ENCODE results near the gene OAF. TPM values are rescaled to one million over a fixed set of nuclear protein-coding genes. Genes with fewer than 3 reads are reported as not detected.

Gene OAF
- total and polyA plus RNA-seq, 9 of the 15 experiments (the other 6 are each of a cell fraction or from before 2014, with no cell fraction given), result 1.1 to 21.6 (median 7.5) TPM

GRCh38 chr11:120208001-120208441 is 2.8 kb upstream of the OAF start:
- Histone ChIP-seq H3K79me2 (ENCODE audit: control insufficient read depth, insufficient read depth, low read length) (peaks cover 4% of the 10 kb centered on the region; the same call in 1 of the 3 replicates), H3K27ac (ENCODE audit: extremely low read depth, low read depth, low read length) (no peak overlapping the region), H3K36me3 (ENCODE audit: control insufficient read depth, insufficient read depth, low read length) (no peaks in the 10 kb centered on the region), H4K20me1 (replicated peaks; ENCODE audit: control insufficient read depth, insufficient read depth, low read length) (no peaks in the 10 kb centered on the region), H3K27me3 (ENCODE audit: control insufficient read depth in 2 of 2, insufficient read depth in 2 of 2, low read length in 2 of 2) (peaks cover 0 to 11% of the 10 kb centered on the region in 2 experiments; a peak in 2 of 5 replicates), H3K4me2 (ENCODE audit: insufficient read depth, low read length) (no peak overlapping the region; the same call in 1 of the 2 replicates), H3K4me1 (replicated peaks in 1 of 2; ENCODE audit: control insufficient read depth in 2 of 2, insufficient read depth in 2 of 2, low read length in 2 of 2) (peaks cover 10 to 25% of the 10 kb centered on the region in 2 experiments; a peak in 4 of 5 replicates), H3K9me3 (replicated peaks; ENCODE audit: control insufficient read depth, insufficient read depth, low read depth, low read length) (no peaks in the 10 kb centered on the region), H2AFZ (ENCODE audit: low read depth, low read length) (peak overlapping the region; percentile 42; the same call in 1 of the 2 replicates), H3K4me3 (no peak overlapping the region), H3K9ac (ENCODE audit: insufficient read depth in 1 of 2, low read depth in 2 of 2, low read length in 2 of 2) (no peak overlapping the region), H3K9me1 (ENCODE audit: control insufficient read depth, insufficient read depth, low read length) (no peaks in the 10 kb centered on the region)
- TF ChIP-seq SMAD1 (IDR thresholded peaks at IDR 0.05; ENCODE audit: low read depth, low read length, partially characterized antibody) (no peak), REST (IDR thresholded peaks at IDR 0.05; ENCODE audit: borderline replicate concordance) (peak; percentile 12; the same call in 1 of the 2 replicates), REST (CRISPR knock-in tag; IDR thresholded peaks at IDR 0.05; ENCODE audit: low read depth) (no peak)
- TF ChIP-seq, protein P1, sequence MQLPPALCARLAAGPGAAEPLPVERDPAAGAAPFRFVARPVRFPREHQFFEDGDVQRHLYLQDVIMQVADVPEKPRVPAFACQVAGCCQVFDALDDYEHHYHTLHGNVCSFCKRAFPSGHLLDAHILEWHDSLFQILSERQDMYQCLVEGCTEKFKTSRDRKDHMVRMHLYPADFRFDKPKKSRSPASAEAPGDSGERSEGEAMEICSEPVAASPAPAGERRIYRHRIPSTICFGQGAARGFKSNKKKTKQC (CRISPR knock-in tag; IDR thresholded peaks at IDR 0.05), result no peak
- DNase-seq (ENCODE audit: extremely low read depth in 1 of 4, low spot score in 3 of 4) (no peak), ATAC-seq (no peak), FAIRE-seq (no peak)
- CTCF ChIA-PET (ENCODE audit: low intra/inter-chr PET ratio), result no interaction called here
- 13% methylated on average over 13 of the region's 13 CpGs for WGBS (ENCODE audit: insufficient coverage, low coverage, missing lambda C conversion rate)
- POLR2A ChIA-PET, result interaction anchor here (0.9 to 1.3 kb wide), 2 partner anchors 11 to 32 kb away, joined by 4 read pairs; partner anchors contain the start of gene POU2F3
- BruUV-seq (replicated peaks), result no TSS peak
- in situ Hi-C loops (cut with MboI), result no loop called here
- intact Hi-C loops (cut with micrococcal nuclease), result no loop called here

Measured in K562 (cell line).